ENCODE measurements around the gene PRM3.

DNA sequence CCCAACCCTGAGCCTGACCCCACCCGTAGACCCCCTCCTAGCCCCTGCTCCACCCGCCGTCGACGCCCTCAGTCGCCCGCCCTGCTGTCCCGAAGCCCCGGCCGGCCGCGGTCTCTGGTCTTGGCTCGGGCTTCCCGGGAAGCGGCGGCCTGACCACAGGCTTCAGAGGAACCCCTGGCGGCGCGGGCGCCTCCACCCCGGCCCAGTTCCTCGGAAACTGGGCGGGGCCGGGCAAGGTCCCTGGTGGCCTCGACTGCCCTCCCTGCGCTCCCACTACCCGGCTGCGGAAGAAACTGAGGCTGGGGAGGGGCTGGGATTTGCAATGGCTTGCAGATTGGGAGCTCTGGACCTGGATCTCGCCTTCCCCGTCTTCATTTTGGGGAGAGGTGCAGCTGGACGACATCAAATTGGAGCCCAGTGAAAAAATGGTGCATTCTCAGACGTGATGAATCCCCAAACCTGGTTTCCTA, 16.7 kb downstream of the PRM3 start:
- TF ChIP-seq, protein P1, sequence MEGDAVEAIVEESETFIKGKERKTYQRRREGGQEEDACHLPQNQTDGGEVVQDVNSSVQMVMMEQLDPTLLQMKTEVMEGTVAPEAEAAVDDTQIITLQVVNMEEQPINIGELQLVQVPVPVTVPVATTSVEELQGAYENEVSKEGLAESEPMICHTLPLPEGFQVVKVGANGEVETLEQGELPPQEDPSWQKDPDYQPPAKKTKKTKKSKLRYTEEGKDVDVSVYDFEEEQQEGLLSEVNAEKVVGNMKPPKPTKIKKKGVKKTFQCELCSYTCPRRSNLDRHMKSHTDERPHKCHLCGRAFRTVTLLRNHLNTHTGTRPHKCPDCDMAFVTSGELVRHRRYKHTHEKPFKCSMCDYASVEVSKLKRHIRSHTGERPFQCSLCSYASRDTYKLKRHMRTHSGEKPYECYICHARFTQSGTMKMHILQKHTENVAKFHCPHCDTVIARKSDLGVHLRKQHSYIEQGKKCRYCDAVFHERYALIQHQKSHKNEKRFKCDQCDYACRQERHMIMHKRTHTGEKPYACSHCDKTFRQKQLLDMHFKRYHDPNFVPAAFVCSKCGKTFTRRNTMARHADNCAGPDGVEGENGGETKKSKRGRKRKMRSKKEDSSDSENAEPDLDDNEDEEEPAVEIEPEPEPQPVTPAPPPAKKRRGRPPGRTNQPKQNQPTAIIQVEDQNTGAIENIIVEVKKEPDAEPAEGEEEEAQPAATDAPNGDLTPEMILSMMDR (IDR thresholded peaks at IDR 0.05; ENCODE audit: low read depth, low read length, missing input control): no peak
- TF ChIP-seq RAD21 (IDR thresholded peaks at IDR 0.05): no peak
- no peak for TF ChIP-seq RXRA (IDR thresholded peaks at IDR 0.05)
- peak; percentile 22 for TF ChIP-seq SP1 (IDR thresholded peaks at IDR 0.05)
